NCI-H2227 treated with DMSO at 0.1 percent for 48 hours (cell line): Measurements from ENCODE around the gene NTF4.
"Not testable (repeated sequence)": the region's sequence is repeated elsewhere in the genome, so short reads cannot be mapped to it uniquely, and the experiment has no call there.

ENCODE experiments used
- DNase-seq: peaks from one replicate; lab custom pipeline; 2025; lab: John Stamatoyannopoulos, UW

The NTF4 gene

GRCh38 chr19:49020931-49021895 is 43.4 kb downstream of the NTF4 start:
- no peak for DNase-seq

- no peak for DNase-seq
These were observed 44.3 kb downstream of the NTF4 start for GRCh38 chr19:49020342-49020741.

GRCh38 chr19:49019242-49019932 is 45.2 kb downstream of the NTF4 start:
- DNase-seq: no peak

- not testable (repeated sequence) for DNase-seq
These were observed 46.0 kb downstream of the NTF4 start for GRCh38 chr19:49018388-49019241.

GRCh38 chr19:49017666-49018351 is 46.8 kb downstream of the NTF4 start:
- peak; percentile 36 for DNase-seq

- no peak for DNase-seq
These were observed 47.5 kb downstream of the NTF4 start, which contains the start of gene LHB for GRCh38 chr19:49017041-49017665. Gene LHB (minus strand): TSS chr19:49017091. CDS start chr19:49017081, 10 bp downstream.

GRCh38 chr19:49016067-49016839 is 48.4 kb downstream of the NTF4 start:
- DNase-seq: no peak

- no peak for DNase-seq
These were observed 49.8 kb downstream of the NTF4 start for GRCh38 chr19:49014870-49015255.

- no peak for DNase-seq
These were observed 50.3 kb downstream of the NTF4 start for GRCh38 chr19:49014123-49014869.

GRCh38 chr19:49011194-49011593 is 53.4 kb downstream of the NTF4 start:
- no peak for DNase-seq
